Measurements from ENCODE around the gene ACSF3.

Gene ACSF3

GRCh38 chr16:89132194-89133005, 38.7 kb downstream of the ACSF3 start:
- no peak overlapping the region for H3K4me2 ChIP-seq (ENCODE audit: low read length)
- H4K8ac ChIP-seq (ENCODE audit: low read depth, low read length) = no peak overlapping the region
- no peak overlapping the region for H3K23ac ChIP-seq (ENCODE audit: low read length)
- no peak overlapping the region for H3K9ac ChIP-seq (ENCODE audit: low read length)
- no peak overlapping the region for H2BK12ac ChIP-seq (ENCODE audit: low read length)
- H3K79me2 ChIP-seq (ENCODE audit: control insufficient read depth, insufficient read depth, low read length, poor library complexity) = no peaks in the 10 kb centered on the region
- no peak overlapping the region for H2AK5ac ChIP-seq (ENCODE audit: low read length)
- WGBS (ENCODE audit: extremely low coverage, insufficient coverage, insufficient read length) = no CpG with 5 or more reads among the region's 22 CpGs
- no peaks in the 10 kb centered on the region for H3K9me3 ChIP-seq (ENCODE audit: insufficient read depth, low read depth, low read length)
- no peak overlapping the region for H3K4me3 ChIP-seq (ENCODE audit: low read depth, low read length)
- H2AFZ ChIP-seq (ENCODE audit: insufficient read depth, low read length, poor library complexity) = no peak overlapping the region
- no peak overlapping the region for H3K18ac ChIP-seq (ENCODE audit: low read length)
- H3K79me1 ChIP-seq (ENCODE audit: low read length) = no peaks in the 10 kb centered on the region
- no peaks in the 10 kb centered on the region for H3K4me1 ChIP-seq (ENCODE audit: control insufficient read depth in 1 of 2, insufficient read depth in 2 of 2, low read length in 2 of 2)
- DNase-seq = no peak
- H3K36me3 ChIP-seq (ENCODE audit: control insufficient read depth in 1 of 2, insufficient read depth in 2 of 2, low read length in 2 of 2) = peaks cover 20 to 35% of the 10 kb centered on the region in 2 experiments
- no peak overlapping the region for H2BK120ac ChIP-seq (ENCODE audit: insufficient read depth, low read length, poor library complexity)
- no peaks in the 10 kb centered on the region for H3K27me3 ChIP-seq (ENCODE audit: insufficient read depth, low read length)
- H3K4ac ChIP-seq (ENCODE audit: low read depth, low read length) = no peak overlapping the region
- no peak overlapping the region for H3K27ac ChIP-seq (ENCODE audit: low read depth, low read length)
- H3K14ac ChIP-seq (ENCODE audit: low read length) = no peak overlapping the region
- H4K91ac ChIP-seq (ENCODE audit: low read depth, low read length) = no peak overlapping the region
- no peak overlapping the region for H2BK5ac ChIP-seq (ENCODE audit: low read depth, low read length, poor library complexity)
- no peak overlapping the region for H4K12ac ChIP-seq (ENCODE audit: low read depth, low read length)

- Histone ChIP-seq H3K4me3 (ENCODE audit: low read depth, low read length) (no peak overlapping the region), H2BK5ac (ENCODE audit: low read depth, low read length, poor library complexity) (no peak overlapping the region), H4K91ac (ENCODE audit: low read depth, low read length) (no peak overlapping the region), H3K79me2 (ENCODE audit: control insufficient read depth, insufficient read depth, low read length, poor library complexity) (no peaks in the 10 kb centered on the region), H3K23ac (ENCODE audit: low read length) (no peak overlapping the region), H2AK5ac (ENCODE audit: low read length) (no peak overlapping the region), H3K36me3 (ENCODE audit: control insufficient read depth in 1 of 2, insufficient read depth in 2 of 2, low read length in 2 of 2) (peaks cover 20 to 35% of the 10 kb centered on the region in 2 experiments), H3K27ac (ENCODE audit: low read depth, low read length) (no peak overlapping the region), H3K9me3 (ENCODE audit: insufficient read depth, low read depth, low read length) (no peaks in the 10 kb centered on the region), H3K4me2 (ENCODE audit: low read length) (no peak overlapping the region), H3K9ac (ENCODE audit: low read length) (no peak overlapping the region), H3K18ac (ENCODE audit: low read length) (no peak overlapping the region), H3K27me3 (ENCODE audit: insufficient read depth, low read length) (no peaks in the 10 kb centered on the region), H3K14ac (ENCODE audit: low read length) (no peak overlapping the region), H2AFZ (ENCODE audit: insufficient read depth, low read length, poor library complexity) (no peak overlapping the region), H3K4me1 (ENCODE audit: control insufficient read depth in 1 of 2, insufficient read depth in 2 of 2, low read length in 2 of 2) (no peaks in the 10 kb centered on the region), H4K8ac (ENCODE audit: low read depth, low read length) (no peak overlapping the region), H3K79me1 (ENCODE audit: low read length) (no peaks in the 10 kb centered on the region), H3K4ac (ENCODE audit: low read depth, low read length) (no peak overlapping the region), H2BK12ac (ENCODE audit: low read length) (no peak overlapping the region), H2BK120ac (ENCODE audit: insufficient read depth, low read length, poor library complexity) (no peak overlapping the region), H4K12ac (ENCODE audit: low read depth, low read length) (no peak overlapping the region)
- no peak for DNase-seq
- WGBS (ENCODE audit: extremely low coverage, insufficient coverage, insufficient read length) = no CpG with 5 or more reads among the region's 25 CpGs
These were observed 39.9 kb downstream of the ACSF3 start for GRCh38 chr16:89133457-89134127.

DNA sequence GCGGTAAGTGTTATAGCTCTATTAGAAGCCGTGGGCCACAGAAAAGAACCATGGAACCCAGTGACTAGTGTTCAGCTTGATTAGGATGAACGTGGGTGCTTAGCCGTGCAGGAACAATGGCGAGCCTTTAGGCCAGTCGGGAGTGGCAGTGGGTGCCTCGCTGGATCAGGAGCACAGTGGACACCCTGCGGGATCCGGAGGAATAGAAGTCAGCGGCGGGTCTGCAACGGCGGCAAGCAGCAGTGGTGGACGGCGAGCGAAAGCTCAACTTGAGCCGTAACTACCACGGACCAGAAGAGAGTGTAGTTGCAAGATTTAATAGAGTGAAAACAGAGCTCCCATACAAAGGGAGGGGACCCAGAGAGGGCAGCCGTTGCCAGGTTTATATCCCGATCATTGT, 40.6 kb downstream of the ACSF3 start:
- no peak overlapping the region for H3K23ac ChIP-seq (ENCODE audit: low read length)
- no peak overlapping the region for H3K18ac ChIP-seq (ENCODE audit: low read length)
- no peak overlapping the region for H2BK12ac ChIP-seq (ENCODE audit: low read length)
- H2AK5ac ChIP-seq (ENCODE audit: low read length) = no peak overlapping the region
- no peak overlapping the region for H4K12ac ChIP-seq (ENCODE audit: low read depth, low read length)
- H2BK120ac ChIP-seq (ENCODE audit: insufficient read depth, low read length, poor library complexity) = no peak overlapping the region
- no peak overlapping the region for H2AFZ ChIP-seq (ENCODE audit: insufficient read depth, low read length, poor library complexity)
- H3K79me2 ChIP-seq (ENCODE audit: control insufficient read depth, insufficient read depth, low read length, poor library complexity) = no peaks in the 10 kb centered on the region
- H3K4me2 ChIP-seq (ENCODE audit: low read length) = no peak overlapping the region
- H3K27me3 ChIP-seq (ENCODE audit: insufficient read depth, low read length) = no peaks in the 10 kb centered on the region
- no peaks in the 10 kb centered on the region for H3K4me1 ChIP-seq (ENCODE audit: control insufficient read depth in 1 of 2, insufficient read depth in 2 of 2, low read length in 2 of 2)
- no peak overlapping the region for H3K9ac ChIP-seq (ENCODE audit: low read length)
- H3K4me3 ChIP-seq (ENCODE audit: low read depth, low read length) = no peak overlapping the region
- no peak overlapping the region for H3K27ac ChIP-seq (ENCODE audit: low read depth, low read length)
- no peaks in the 10 kb centered on the region for H3K79me1 ChIP-seq (ENCODE audit: low read length)
- no peak overlapping the region for H4K8ac ChIP-seq (ENCODE audit: low read depth, low read length)
- no peak overlapping the region for H2BK5ac ChIP-seq (ENCODE audit: low read depth, low read length, poor library complexity)
- no peak overlapping the region for H3K14ac ChIP-seq (ENCODE audit: low read length)
- no CpG with 5 or more reads among the region's 20 CpGs for WGBS (ENCODE audit: extremely low coverage, insufficient coverage, insufficient read length)
- DNase-seq = no peak
- peaks cover 22 to 37% of the 10 kb centered on the region in 2 experiments for H3K36me3 ChIP-seq (ENCODE audit: control insufficient read depth in 1 of 2, insufficient read depth in 2 of 2, low read length in 2 of 2)
- H3K9me3 ChIP-seq (ENCODE audit: insufficient read depth, low read depth, low read length) = no peaks in the 10 kb centered on the region
- H4K91ac ChIP-seq (ENCODE audit: low read depth, low read length) = no peak overlapping the region
- no peak overlapping the region for H3K4ac ChIP-seq (ENCODE audit: low read depth, low read length)

- no peak overlapping the region for H3K23ac ChIP-seq (ENCODE audit: low read length)
- H3K4me2 ChIP-seq (ENCODE audit: low read length) = no peak overlapping the region
- no CpG with 5 or more reads among the region's 11 CpGs for whole genome bisulfite sequencing (ENCODE audit: extremely low coverage, insufficient coverage, insufficient read length)
- no peak overlapping the region for H4K8ac ChIP-seq (ENCODE audit: low read depth, low read length)
- H3K9ac ChIP-seq (ENCODE audit: low read length) = no peak overlapping the region
- no peak overlapping the region for H2AFZ ChIP-seq (ENCODE audit: insufficient read depth, low read length, poor library complexity)
- DNase-seq = no peak
- no peak overlapping the region for H4K12ac ChIP-seq (ENCODE audit: low read depth, low read length)
- H3K79me2 ChIP-seq (ENCODE audit: control insufficient read depth, insufficient read depth, low read length, poor library complexity) = no peaks in the 10 kb centered on the region
- H2BK120ac ChIP-seq (ENCODE audit: insufficient read depth, low read length, poor library complexity) = no peak overlapping the region
- H3K14ac ChIP-seq (ENCODE audit: low read length) = no peak overlapping the region
- no peak overlapping the region for H3K4me3 ChIP-seq (ENCODE audit: low read depth, low read length)
- no peaks in the 10 kb centered on the region for H3K27me3 ChIP-seq (ENCODE audit: insufficient read depth, low read length)
- no peaks in the 10 kb centered on the region for H3K79me1 ChIP-seq (ENCODE audit: low read length)
- H2BK12ac ChIP-seq (ENCODE audit: low read length) = no peak overlapping the region
- no peak overlapping the region for H2AK5ac ChIP-seq (ENCODE audit: low read length)
- no peak overlapping the region for H3K27ac ChIP-seq (ENCODE audit: low read depth, low read length)
- no peak overlapping the region for H3K4ac ChIP-seq (ENCODE audit: low read depth, low read length)
- H4K91ac ChIP-seq (ENCODE audit: low read depth, low read length) = no peak overlapping the region
- no peaks in the 10 kb centered on the region for H3K9me3 ChIP-seq (ENCODE audit: insufficient read depth, low read depth, low read length)
- H3K18ac ChIP-seq (ENCODE audit: low read length) = no peak overlapping the region
- no peak overlapping the region for H2BK5ac ChIP-seq (ENCODE audit: low read depth, low read length, poor library complexity)
- H3K36me3 ChIP-seq (ENCODE audit: control insufficient read depth in 1 of 2, insufficient read depth in 2 of 2, low read length in 2 of 2) = peaks cover 28 to 42% of the 10 kb centered on the region in 2 experiments
- H3K4me1 ChIP-seq (ENCODE audit: control insufficient read depth in 1 of 2, insufficient read depth in 2 of 2, low read length in 2 of 2) = no peaks in the 10 kb centered on the region
These were observed 41.5 kb downstream of the ACSF3 start for GRCh38 chr16:89135166-89135565.
